NCI-H226 (cell line): ENCODE results near the gene EIF4G1.
"Not testable (repeated sequence)": the region's sequence is repeated elsewhere in the genome, so short reads cannot be mapped to it uniquely, and the experiment has no call there.

Experiments used
- DNase-seq: peaks from one replicate; pipeline ENCODE4 v3.0.0-alpha.2; 2015

EIF4G1 gene

GRCh38 chr3:184335661-184336546 lies 21.5 kb downstream of the EIF4G1 start:
- DNase-seq = peak; percentile 70

- DNase-seq = no peak
These were observed 22.4 kb downstream of the EIF4G1 start for GRCh38 chr3:184336547-184337398.

GRCh38 chr3:184337399-184337714 lies 23.0 kb downstream of the EIF4G1 start, which contains the start of gene FAM131A:
TSS of gene FAM131A (plus strand) at chr3:184337600. CDS start at chr3:184337631, 31 bp downstream.
- no peak for DNase-seq

GRCh38 chr3:184337981-184338380 lies 23.6 kb downstream of the EIF4G1 start:
- DNase-seq = no peak

GRCh38 chr3:184338511-184338945 lies 24.1 kb downstream of the EIF4G1 start:
- DNase-seq = no peak

GRCh38 chr3:184339001-184339400 lies 24.6 kb downstream of the EIF4G1 start:
- no peak for DNase-seq

- not testable (repeated sequence) for DNase-seq
These were observed 25.2 kb downstream of the EIF4G1 start for GRCh38 chr3:184339451-184340135.

- DNase-seq = no peak
These were observed 27.5 kb downstream of the EIF4G1 start for GRCh38 chr3:184341925-184342324.

- DNase-seq = no peak
These were observed 28.9 kb downstream of the EIF4G1 start for GRCh38 chr3:184343200-184343876.

- no peak for DNase-seq
These were observed 30.3 kb downstream of the EIF4G1 start for GRCh38 chr3:184344579-184345316.

- DNase-seq = peak; percentile 33
These were observed 31.1 kb downstream of the EIF4G1 start for GRCh38 chr3:184345317-184346144.

GRCh38 chr3:184346480-184347190 lies 32.2 kb downstream of the EIF4G1 start:
- no peak for DNase-seq

- no peak for DNase-seq
These were observed 33.1 kb downstream of the EIF4G1 start for GRCh38 chr3:184347321-184348056.

- DNase-seq = no peak
These were observed 33.6 kb downstream of the EIF4G1 start for GRCh38 chr3:184348057-184348382.

GRCh38 chr3:184349563-184350470 lies 35.4 kb downstream of the EIF4G1 start:
- no peak for DNase-seq

GRCh38 chr3:184350618-184351017 lies 36.2 kb downstream of the EIF4G1 start:
- DNase-seq = no peak

- DNase-seq = no peak
These were observed 37.2 kb downstream of the EIF4G1 start for GRCh38 chr3:184351511-184352148.
